Measurements from ENCODE around the gene VPS13D. TPM values are rescaled to one million over a fixed set of nuclear protein-coding genes. Genes with fewer than 3 reads are reported as not detected.

The VPS13D gene
- total and polyA plus RNA-seq, 10 of the 15 experiments (the other 5 are each of a cell fraction or from before 2014, with no cell fraction given), result 1.4 to 16.9 (median 8.5) TPM

DNA sequence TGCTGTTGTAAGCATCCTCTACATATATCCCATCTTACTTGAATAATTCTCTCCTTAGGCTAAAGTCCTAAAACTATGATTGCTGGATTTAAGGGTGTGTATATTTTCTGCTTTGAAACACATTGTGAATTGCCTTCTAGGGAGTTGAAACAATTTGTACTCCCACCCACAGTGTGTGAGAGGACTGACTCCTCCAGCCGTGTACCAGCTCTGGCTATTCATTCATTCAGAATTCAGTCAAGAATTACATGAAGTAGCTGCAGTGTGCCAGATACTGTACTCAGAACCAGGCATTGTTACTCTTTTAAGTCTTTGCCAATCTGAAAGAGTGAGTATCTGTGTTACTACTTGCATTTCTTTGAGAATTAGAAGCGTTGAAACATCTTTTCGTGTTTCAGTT is 253.2 kb downstream of the VPS13D start:
- WGBS (ENCODE audit: insufficient coverage, insufficient replicate concordance, low lambda C conversion rate, missing lambda C conversion rate), result 95% methylated on average over 3 of the region's 3 CpGs
- no peaks in the 10 kb centered on the region; the same call in 1 of the 2 replicates for H4K20me1 ChIP-seq (ENCODE audit: control insufficient read depth, insufficient read depth)
- no peak overlapping the region for H3K9ac ChIP-seq (ENCODE audit: control insufficient read depth, insufficient read depth, low read length)
- H3K4me1 ChIP-seq (ENCODE audit: control insufficient read depth, insufficient read depth, low read length), result peaks cover 11% of the 10 kb centered on the region
- H3K27ac ChIP-seq (ENCODE audit: control insufficient read depth, insufficient read depth), result no peak overlapping the region
- TF ChIP-seq BRCA1 (IDR thresholded peaks at IDR 0.05; ENCODE audit: low read depth, low read length) (no peak), BCL11A (IDR thresholded peaks at IDR 0.05; ENCODE audit: low read depth, low read length) (no peak), SREBF1 (IDR thresholded peaks at IDR 0.05; ENCODE audit: low read length) (no peak), STAT1 (conservative IDR thresholded peaks at IDR 0.05) (no peak), JUNB (IDR thresholded peaks at IDR 0.05) (no peak), PML (IDR thresholded peaks at IDR 0.05; ENCODE audit: low read length) (no peak), CHD4 (IDR thresholded peaks at IDR 0.05) (no peak)
- TF ChIP-seq, protein P1, sequence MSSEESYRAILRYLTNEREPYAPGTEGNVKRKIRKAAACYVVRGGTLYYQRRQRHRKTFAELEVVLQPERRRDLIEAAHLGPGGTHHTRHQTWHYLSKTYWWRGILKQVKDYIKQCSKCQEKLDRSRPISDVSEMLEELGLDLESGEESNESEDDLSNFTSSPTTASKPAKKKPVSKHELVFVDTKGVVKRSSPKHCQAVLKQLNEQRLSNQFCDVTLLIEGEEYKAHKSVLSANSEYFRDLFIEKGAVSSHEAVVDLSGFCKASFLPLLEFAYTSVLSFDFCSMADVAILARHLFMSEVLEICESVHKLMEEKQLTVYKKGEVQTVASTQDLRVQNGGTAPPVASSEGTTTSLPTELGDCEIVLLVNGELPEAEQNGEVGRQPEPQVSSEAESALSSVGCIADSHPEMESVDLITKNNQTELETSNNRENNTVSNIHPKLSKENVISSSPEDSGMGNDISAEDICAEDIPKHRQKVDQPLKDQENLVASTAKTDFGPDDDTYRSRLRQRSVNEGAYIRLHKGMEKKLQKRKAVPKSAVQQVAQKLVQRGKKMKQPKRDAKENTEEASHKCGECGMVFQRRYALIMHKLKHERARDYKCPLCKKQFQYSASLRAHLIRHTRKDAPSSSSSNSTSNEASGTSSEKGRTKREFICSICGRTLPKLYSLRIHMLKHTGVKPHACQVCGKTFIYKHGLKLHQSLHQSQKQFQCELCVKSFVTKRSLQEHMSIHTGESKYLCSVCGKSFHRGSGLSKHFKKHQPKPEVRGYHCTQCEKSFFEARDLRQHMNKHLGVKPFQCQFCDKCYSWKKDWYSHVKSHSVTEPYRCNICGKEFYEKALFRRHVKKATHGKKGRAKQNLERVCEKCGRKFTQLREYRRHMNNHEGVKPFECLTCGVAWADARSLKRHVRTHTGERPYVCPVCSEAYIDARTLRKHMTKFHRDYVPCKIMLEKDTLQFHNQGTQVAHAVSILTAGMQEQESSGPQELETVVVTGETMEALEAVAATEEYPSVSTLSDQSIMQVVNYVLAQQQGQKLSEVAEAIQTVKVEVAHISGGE (CRISPR knock-in tag; IDR thresholded peaks at IDR 0.05), result no peak
- TF ChIP-seq, protein P2, sequence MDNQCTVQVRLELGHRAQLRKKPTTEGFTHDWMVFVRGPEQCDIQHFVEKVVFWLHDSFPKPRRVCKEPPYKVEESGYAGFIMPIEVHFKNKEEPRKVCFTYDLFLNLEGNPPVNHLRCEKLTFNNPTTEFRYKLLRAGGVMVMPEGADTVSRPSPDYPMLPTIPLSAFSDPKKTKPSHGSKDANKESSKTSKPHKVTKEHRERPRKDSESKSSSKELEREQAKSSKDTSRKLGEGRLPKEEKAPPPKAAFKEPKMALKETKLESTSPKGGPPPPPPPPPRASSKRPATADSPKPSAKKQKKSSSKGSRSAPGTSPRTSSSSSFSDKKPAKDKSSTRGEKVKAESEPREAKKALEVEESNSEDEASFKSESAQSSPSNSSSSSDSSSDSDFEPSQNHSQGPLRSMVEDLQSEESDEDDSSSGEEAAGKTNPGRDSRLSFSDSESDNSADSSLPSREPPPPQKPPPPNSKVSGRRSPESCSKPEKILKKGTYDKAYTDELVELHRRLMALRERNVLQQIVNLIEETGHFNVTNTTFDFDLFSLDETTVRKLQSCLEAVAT (IDR thresholded peaks at IDR 0.05), result no peak
- TF ChIP-seq, protein P3, sequence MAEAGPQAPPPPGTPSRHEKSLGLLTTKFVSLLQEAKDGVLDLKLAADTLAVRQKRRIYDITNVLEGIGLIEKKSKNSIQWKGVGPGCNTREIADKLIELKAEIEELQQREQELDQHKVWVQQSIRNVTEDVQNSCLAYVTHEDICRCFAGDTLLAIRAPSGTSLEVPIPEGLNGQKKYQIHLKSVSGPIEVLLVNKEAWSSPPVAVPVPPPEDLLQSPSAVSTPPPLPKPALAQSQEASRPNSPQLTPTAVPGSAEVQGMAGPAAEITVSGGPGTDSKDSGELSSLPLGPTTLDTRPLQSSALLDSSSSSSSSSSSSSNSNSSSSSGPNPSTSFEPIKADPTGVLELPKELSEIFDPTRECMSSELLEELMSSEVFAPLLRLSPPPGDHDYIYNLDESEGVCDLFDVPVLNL (IDR thresholded peaks at IDR 0.05; ENCODE audit: low read depth, low read length), result no peak
- TF ChIP-seq, protein P4, sequence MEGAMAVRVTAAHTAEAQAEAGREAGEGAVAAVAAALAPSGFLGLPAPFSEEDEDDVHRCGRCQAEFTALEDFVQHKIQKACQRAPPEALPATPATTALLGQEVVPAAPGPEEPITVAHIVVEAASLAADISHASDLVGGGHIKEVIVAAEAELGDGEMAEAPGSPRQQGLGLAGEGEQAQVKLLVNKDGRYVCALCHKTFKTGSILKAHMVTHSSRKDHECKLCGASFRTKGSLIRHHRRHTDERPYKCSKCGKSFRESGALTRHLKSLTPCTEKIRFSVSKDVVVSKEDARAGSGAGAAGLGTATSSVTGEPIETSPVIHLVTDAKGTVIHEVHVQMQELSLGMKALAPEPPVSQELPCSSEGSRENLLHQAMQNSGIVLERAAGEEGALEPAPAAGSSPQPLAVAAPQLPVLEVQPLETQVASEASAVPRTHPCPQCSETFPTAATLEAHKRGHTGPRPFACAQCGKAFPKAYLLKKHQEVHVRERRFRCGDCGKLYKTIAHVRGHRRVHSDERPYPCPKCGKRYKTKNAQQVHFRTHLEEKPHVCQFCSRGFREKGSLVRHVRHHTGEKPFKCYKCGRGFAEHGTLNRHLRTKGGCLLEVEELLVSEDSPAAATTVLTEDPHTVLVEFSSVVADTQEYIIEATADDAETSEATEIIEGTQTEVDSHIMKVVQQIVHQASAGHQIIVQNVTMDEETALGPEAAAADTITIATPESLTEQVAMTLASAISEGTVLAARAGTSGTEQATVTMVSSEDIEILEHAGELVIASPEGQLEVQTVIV (IDR thresholded peaks at IDR 0.05; ENCODE audit: borderline replicate concordance, partially characterized antibody), result no peak
- TF ChIP-seq, protein P5, sequence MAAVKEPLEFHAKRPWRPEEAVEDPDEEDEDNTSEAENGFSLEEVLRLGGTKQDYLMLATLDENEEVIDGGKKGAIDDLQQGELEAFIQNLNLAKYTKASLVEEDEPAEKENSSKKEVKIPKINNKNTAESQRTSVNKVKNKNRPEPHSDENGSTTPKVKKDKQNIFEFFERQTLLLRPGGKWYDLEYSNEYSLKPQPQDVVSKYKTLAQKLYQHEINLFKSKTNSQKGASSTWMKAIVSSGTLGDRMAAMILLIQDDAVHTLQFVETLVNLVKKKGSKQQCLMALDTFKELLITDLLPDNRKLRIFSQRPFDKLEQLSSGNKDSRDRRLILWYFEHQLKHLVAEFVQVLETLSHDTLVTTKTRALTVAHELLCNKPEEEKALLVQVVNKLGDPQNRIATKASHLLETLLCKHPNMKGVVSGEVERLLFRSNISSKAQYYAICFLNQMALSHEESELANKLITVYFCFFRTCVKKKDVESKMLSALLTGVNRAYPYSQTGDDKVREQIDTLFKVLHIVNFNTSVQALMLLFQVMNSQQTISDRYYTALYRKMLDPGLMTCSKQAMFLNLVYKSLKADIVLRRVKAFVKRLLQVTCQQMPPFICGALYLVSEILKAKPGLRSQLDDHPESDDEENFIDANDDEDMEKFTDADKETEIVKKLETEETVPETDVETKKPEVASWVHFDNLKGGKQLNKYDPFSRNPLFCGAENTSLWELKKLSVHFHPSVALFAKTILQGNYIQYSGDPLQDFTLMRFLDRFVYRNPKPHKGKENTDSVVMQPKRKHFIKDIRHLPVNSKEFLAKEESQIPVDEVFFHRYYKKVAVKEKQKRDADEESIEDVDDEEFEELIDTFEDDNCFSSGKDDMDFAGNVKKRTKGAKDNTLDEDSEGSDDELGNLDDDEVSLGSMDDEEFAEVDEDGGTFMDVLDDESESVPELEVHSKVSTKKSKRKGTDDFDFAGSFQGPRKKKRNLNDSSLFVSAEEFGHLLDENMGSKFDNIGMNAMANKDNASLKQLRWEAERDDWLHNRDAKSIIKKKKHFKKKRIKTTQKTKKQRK (IDR thresholded peaks at IDR 0.05; ENCODE audit: low read depth, low read length), result no peak
- intact Hi-C loops (cut with micrococcal nuclease; ENCODE audit: unreplicated experiment), result no loop called here
- H3K9me3 ChIP-seq (replicated peaks; ENCODE audit: control insufficient read depth, insufficient read depth, low read length), result no peaks in the 10 kb centered on the region
- ChIA-PET POLR2A (no interaction called here), CTCF (no interaction called here), RAD21 (ENCODE audit: unreplicated experiment) (no interaction called here), SMC1A (ENCODE audit: uncharacterized antibody, unreplicated experiment) (no interaction called here)
- H3K4me2 ChIP-seq (ENCODE audit: control insufficient read depth, insufficient read depth), result no peak overlapping the region
- no peaks in the 10 kb centered on the region for H3K36me3 ChIP-seq (ENCODE audit: control insufficient read depth in 2 of 2, insufficient read depth in 2 of 2, low read length in 1 of 2)
- no peak for FAIRE-seq
- no peak overlapping the region for H2AFZ ChIP-seq (ENCODE audit: control insufficient read depth, low read depth, low read length)
- in situ Hi-C loops (cut with MboI), result no loop called here
- no TSS peak for BruUV-seq (replicated peaks)
- no peaks in the 10 kb centered on the region for H3K79me2 ChIP-seq (ENCODE audit: control insufficient read depth, insufficient read depth, low read length)
- no peak for ATAC-seq
- H3K27me3 ChIP-seq (replicated peaks in 1 of 2; ENCODE audit: control insufficient read depth in 2 of 2, insufficient read depth in 2 of 2, low read length in 1 of 2), result no peaks in the 10 kb centered on the region
- DNase-seq (ENCODE audit: low read depth, low spot score), result no peak
- H3K4me3 ChIP-seq, result no peak overlapping the region
